Muscle layer of colon (tissue), 2 donors: Measurements from ENCODE around the gene SNAI1.
"Not testable (repeated sequence)": the region's sequence is repeated elsewhere in the genome, so short reads cannot be mapped to it uniquely, and the experiment has no call there.

Source experiments
- H3K27ac ChIP-seq: one replicate; pipeline ENCODE4 v1.7.0; 2013; ENCODE audit warnings: low read depth, mild to moderate bottlenecking, low read length, moderate library complexity
- H3K27me3 ChIP-seq, 2 donors: one replicate each; pipeline ENCODE4 v1.7.0; 2013; ENCODE audit warnings: low read length in 2 of 2, mild to moderate bottlenecking in 2 of 2; ENCODE audit not compliant: insufficient read depth in 2 of 2, control insufficient read depth in 1 of 2
- H3K36me3 ChIP-seq: one replicate; pipeline ENCODE4 v1.7.0; 2013; ENCODE audit warnings: mild to moderate bottlenecking, low read length; ENCODE audit not compliant: insufficient read depth
- H3K4me1 ChIP-seq: one replicate; pipeline ENCODE4 v1.7.0; 2013; ENCODE audit warnings: mild to moderate bottlenecking, low read length; ENCODE audit not compliant: insufficient read depth
- H3K4me3 ChIP-seq, 2 donors: one replicate each; pipeline ENCODE4 v1.7.0; 2013; ENCODE audit warnings: low read length in 2 of 2, low read depth in 1 of 2, mild to moderate bottlenecking in 1 of 2, moderate library complexity in 1 of 2
- H3K9ac ChIP-seq: one replicate; pipeline ENCODE4 v1.7.0; 2013; ENCODE audit warnings: low read length
- H3K9me3 ChIP-seq: one replicate; pipeline ENCODE4 v1.7.0; 2013; ENCODE audit warnings: mild to moderate bottlenecking, low read length
- donor health status: abdominal sarcoma.
- donor health status: Adenocarcinoma of cecum.

The SNAI1 gene

DNA sequence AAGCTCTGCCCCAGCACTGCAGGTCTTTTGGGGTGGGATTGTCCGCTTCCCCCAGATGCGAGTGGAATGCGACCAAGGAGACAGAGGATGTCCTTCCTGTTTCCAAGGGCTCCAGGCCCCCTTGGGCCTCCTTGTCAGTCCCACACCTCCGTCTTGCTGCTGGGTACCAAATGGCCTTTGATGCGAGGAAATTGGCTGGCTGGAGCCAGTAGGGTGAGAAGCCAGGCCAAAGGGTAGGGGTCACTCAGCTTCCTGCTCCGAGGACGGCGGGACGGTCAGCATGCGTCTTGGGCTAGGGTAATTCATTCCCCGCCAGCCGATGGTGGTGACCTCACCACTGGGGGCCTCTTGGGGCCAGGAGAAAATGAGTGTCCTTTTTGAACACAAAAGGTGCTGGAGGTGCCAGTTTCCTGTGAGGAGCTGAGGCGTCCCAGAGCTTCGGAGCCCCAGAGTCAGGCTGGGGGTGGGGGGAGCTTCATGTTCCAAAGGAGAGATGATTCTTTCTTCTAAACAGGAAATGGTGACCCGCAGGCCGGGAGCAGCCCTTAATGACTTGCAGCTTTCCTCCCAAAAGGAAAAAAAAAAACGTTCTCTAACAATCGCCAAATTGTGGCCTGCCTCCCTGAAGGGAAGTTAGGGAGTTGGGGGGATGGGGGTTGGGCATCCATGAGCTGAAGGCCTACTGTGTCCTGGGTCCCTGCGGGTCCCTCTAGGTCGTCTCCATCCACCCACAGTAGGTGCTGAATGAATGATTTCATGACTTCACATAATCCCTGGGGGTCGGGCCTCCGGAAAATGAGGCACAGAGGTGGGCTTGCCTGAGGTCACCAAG is 6.7 kb downstream of the SNAI1 start:
- Histone ChIP-seq H3K9me3 (no peaks in the 10 kb centered on the region), H3K9ac (no peak overlapping the region), H3K4me3 (peak overlapping the region in 1 of 2 donors; percentile 11), H3K27me3 (no peaks in the 10 kb centered on the region), H3K4me1 (peaks cover 47% of the 10 kb centered on the region), H3K36me3 (no peaks in the 10 kb centered on the region), H3K27ac (peak overlapping the region; percentile 42)

DNA sequence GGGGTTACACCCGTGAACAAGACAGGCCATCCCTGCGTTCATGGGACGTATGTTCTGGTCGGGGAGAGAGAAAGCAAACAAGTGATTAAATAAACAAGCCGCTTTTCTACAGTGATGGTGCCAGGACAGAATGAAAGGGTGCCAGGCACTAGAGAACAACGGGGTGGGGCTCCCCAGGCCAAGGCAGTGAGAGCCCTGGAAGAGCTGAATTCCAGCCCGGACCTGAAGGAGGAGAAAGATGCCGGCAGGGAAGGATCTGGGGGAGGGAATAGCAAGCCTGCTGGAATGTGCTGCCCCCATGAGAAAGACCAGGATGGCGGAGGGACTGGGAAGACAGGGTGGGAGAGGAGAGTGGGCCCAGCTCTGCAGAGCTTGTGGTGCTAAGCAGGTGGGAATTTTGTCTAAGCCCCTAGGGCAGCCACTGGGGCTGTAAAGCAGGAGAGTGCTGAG is 7.5 kb downstream of the SNAI1 start:
- Histone ChIP-seq H3K9ac (no peak overlapping the region), H3K27ac (peak overlapping the region; percentile 10), H3K9me3 (no peaks in the 10 kb centered on the region), H3K27me3 (no peaks in the 10 kb centered on the region), H3K36me3 (no peaks in the 10 kb centered on the region), H3K4me3 (peak overlapping the region in 1 of 2 donors; percentile 11), H3K4me1 (peaks cover 39% of the 10 kb centered on the region)

DNA sequence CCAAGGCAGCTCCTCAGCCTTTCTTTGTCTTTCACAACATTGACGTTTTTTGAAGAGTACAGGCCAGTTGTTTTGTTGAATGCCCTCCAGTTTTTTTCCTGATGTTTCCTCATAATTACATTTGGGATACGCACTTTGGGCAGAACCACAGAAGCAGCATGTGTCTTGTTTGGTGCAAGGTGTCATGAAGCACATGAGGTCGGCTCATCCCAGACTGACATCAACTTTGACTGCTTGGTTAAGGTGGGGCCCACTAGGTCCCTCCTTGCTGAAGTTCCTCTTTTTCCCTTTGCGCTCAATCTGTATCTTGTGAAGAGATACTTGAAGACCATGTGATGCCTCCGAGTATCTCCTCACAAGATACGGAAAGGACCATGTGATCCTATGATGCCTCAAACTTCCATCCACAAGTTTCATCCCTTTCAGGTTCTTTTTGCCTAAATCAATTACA is 10.5 kb downstream of the SNAI1 start:
- H3K36me3 ChIP-seq = no peaks in the 10 kb centered on the region
- H3K9ac ChIP-seq = no peak overlapping the region
- H3K9me3 ChIP-seq = no peaks in the 10 kb centered on the region
- peaks cover 23% of the 10 kb centered on the region for H3K4me1 ChIP-seq
- H3K4me3 ChIP-seq = no peak overlapping the region
- no peak overlapping the region for H3K27ac ChIP-seq
- no peaks in the 10 kb centered on the region for H3K27me3 ChIP-seq

DNA sequence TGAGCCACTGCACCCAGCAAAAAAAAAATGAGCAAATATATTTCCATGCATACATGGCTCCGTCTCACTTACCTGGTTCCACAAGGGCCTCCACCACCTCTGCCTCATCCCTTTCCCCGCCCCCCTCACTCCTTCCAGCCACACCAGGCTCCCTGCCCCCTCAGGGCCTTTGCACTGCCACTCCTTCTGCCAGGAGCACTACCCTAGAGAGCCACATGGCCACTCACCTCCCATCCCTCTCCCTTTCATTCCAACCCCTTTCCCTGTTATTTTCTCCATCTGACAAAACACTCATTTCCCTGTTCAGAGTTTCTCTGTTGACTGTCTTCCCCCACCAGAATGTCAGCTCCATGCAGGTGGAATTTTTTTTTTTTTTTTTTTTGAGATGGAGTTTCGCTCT is 12.8 kb downstream of the SNAI1 start:
- H3K4me3 ChIP-seq = no peak overlapping the region
- no peak overlapping the region for H3K9ac ChIP-seq
- no peaks in the 10 kb centered on the region for H3K36me3 ChIP-seq
- H3K4me1 ChIP-seq = peaks cover 1% of the 10 kb centered on the region
- no peak overlapping the region for H3K27ac ChIP-seq
- no peaks in the 10 kb centered on the region for H3K27me3 ChIP-seq
- no peaks in the 10 kb centered on the region for H3K9me3 ChIP-seq

DNA sequence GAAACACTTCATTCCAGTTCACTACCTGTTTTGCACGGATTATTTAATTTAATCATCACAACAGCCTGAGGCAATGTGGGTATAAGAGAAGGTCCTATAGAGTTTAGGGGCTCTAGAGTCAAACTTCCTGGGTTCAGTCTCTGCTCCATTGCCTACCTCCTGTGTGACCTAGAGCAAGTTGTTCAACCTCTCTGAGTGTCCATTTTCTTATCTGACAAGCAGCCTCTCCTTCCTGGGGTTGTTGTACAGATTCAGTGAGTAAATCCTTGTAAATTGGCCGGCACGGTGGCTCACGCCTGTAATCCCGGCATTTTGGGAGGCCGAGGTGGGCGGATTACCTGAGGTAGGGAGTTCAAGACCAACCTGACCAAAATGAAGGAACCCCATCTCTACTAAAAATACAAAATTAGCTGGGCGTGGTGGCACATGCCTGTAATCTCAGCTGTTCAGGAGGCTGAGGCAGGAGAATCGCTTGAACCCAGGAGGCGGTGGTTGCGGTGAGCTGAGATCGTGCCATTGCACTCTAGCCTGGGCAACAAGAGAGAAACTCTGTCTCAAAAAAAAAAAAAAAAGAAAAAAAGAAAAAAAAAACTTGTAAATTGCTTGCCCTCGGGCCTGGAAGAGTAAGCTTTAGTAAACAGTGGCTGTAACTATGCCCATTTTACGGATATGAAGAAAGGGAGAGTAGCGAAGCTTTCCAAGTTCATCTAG is 15.9 kb downstream of the SNAI1 start:
- not testable (repeated sequence) for H3K9ac ChIP-seq, H3K27ac ChIP-seq, H3K9me3 ChIP-seq, H3K4me3 ChIP-seq, H3K36me3 ChIP-seq, H3K27me3 ChIP-seq, H3K4me1 ChIP-seq

DNA sequence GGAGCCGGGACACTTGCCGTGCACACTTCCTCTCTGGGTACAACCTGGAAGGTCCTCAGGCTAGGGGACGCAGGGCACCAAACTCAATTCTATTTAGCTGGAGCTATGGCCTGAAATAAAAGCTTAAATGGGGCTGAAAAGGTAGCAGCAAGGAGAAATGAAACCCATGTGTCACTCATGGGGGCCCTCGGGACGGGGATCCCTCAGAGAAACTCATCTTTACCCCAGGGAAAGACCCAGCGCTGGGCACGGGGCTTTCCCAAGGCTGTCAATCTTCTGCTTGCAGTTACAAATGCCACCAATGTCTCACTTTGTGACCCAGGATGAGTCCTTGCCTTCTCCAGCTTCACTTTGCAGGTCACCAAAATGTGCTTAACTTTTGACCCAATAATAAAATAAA is 16.5 kb downstream of the SNAI1 start:
- Histone ChIP-seq H3K4me3 (no peak overlapping the region), H3K9me3 (no peaks in the 10 kb centered on the region)

DNA sequence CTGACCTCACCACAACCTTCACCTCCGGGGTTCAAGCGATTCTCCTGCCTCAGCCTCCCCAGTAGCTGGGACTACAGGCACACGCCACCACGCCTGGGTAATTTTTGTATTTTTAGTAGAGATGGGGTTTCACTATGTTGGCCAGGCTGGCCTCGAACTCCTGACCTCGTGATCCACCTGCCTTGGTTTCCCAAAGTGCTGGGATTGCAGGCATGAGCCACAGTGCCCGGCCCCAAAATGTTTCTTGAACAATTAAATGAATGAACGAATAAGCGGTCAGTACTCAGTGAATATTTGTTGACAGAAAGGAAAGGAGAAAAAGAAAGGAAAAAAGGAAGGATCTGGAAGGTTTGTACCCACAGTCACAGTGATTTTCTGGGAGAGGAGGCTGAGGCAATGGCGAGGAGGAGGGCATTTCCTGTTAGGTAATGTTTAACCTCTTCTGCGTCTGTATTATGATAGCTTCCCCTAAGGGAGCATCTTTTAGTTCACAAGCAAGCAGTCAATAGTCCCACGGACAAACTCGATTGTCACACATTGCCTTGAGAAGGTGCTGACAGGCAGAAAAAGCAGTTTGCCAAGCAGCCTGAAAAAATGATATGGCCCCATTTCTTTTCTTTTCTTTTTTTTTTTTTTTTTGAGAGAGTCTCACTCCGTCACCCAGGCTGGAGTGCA is 17.9 kb downstream of the SNAI1 start:
- not testable (repeated sequence) for H3K27me3 ChIP-seq, H3K9ac ChIP-seq, H3K27ac ChIP-seq, H3K4me3 ChIP-seq, H3K4me1 ChIP-seq, H3K9me3 ChIP-seq, H3K36me3 ChIP-seq

More for the DNA sequence above, 16.5 kb downstream of the SNAI1 start:
- Histone ChIP-seq H3K27ac (no peak overlapping the region), H3K9ac (no peak overlapping the region), H3K4me1 (no peaks in the 10 kb centered on the region), H3K27me3 (no peaks in the 10 kb centered on the region), H3K36me3 (no peaks in the 10 kb centered on the region)

DNA sequence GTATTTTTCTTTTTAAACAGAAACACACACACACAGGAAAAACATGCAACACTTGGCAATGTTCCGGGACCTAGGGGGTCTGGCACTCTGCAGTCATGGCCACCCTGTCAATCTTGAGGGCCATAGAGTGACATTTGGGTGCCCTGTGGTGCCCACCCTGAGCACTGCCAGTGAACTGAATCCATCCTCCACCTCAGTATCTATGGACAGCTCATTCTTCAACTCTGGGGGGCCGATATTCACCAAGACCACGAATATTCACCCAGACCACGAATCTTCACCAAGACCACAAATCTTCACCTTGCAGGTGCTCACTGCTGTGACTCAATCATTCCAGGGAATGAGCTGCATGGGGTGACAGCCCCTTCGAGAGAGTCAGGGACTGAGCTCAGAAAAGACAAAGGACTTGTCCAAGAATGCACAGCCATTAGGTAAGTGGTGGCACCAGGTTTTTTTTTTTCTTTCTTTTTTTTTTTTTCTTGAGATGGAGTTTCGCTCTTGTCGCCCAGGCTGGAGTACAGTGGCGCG is 19.1 kb downstream of the SNAI1 start:
- no peak overlapping the region for H3K4me3 ChIP-seq
- no peaks in the 10 kb centered on the region for H3K36me3 ChIP-seq
- no peak overlapping the region for H3K27ac ChIP-seq
- H3K9me3 ChIP-seq = no peaks in the 10 kb centered on the region
- H3K4me1 ChIP-seq = no peaks in the 10 kb centered on the region
- no peaks in the 10 kb centered on the region for H3K27me3 ChIP-seq
- no peak overlapping the region for H3K9ac ChIP-seq

DNA sequence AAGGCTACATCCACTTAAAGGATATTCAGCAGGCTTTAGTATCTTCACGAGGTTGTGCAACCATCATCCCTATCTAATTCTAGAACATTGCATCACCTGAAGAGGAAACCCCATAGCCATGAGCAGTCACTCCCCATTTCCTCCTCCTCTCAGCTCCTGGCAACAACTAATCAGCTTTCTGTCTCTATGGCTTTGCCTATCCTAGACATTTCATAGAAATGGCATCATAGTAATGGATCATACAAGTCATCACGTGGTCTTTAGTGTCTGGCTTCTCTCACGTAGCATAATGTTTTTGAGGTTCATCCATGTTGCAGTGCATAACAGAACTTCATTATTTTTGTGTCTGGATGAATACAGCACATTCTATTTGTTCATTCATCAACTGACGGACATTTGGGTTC is 20.5 kb downstream of the SNAI1 start:
- no peak overlapping the region for H3K9ac ChIP-seq
- no peaks in the 10 kb centered on the region for H3K27me3 ChIP-seq
- no peaks in the 10 kb centered on the region for H3K9me3 ChIP-seq
- H3K27ac ChIP-seq = no peak overlapping the region
- no peaks in the 10 kb centered on the region for H3K4me1 ChIP-seq
- H3K4me3 ChIP-seq = no peak overlapping the region
- H3K36me3 ChIP-seq = no peaks in the 10 kb centered on the region

DNA sequence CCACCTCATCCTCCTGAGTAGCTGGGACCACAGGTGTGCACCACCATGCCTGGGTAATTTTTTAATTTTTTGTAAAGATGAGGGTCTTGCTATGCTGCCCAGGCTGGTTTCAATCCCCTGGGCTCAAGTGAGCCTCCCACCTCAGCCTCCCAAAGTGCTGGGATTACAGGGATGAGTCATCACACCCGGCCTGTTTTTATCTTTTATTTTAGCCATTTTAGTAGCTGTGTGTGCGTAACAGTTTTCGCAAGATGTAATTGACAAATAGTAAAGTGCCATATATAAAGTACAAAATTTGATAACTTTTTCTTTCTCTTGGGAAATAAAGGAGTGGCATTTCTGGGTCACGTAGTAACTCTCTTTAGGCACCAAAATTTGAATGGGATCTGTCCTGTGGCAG is 21.4 kb downstream of the SNAI1 start:
- H3K4me3 ChIP-seq = no peak overlapping the region
- H3K36me3 ChIP-seq = no peaks in the 10 kb centered on the region
- no peak overlapping the region for H3K9ac ChIP-seq
- no peak overlapping the region for H3K27ac ChIP-seq
- H3K9me3 ChIP-seq = no peaks in the 10 kb centered on the region
- no peaks in the 10 kb centered on the region for H3K4me1 ChIP-seq
- no peaks in the 10 kb centered on the region for H3K27me3 ChIP-seq

DNA sequence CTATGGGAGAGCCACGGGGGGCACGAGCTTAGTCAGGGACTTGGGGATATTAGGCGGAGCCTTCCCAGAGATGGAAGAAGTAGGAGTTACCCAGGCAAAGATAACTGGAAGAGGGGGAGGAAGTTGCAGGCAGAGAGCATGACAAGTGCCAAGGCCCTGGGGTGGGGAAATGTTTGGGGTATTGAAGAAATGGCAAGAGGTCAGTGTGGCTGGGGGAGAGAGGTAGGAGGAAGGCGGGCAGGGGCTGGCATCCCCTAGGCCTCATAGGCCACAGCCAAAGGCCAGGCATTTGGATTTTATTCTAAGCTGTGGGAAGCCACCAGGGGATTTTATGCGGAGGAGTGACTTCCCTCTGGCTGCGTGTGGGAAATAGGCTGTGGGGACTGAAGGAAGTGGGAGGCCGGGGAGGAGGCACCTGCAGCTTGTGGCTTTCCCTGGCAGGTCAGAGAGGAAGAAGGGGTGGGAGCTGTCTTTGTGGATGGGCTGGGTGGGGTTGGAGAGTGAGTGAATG is 22.7 kb downstream of the SNAI1 start:
- H3K9me3 ChIP-seq = no peaks in the 10 kb centered on the region
- no peak overlapping the region for H3K4me3 ChIP-seq
- no peak overlapping the region for H3K27ac ChIP-seq
- H3K9ac ChIP-seq = no peak overlapping the region
- H3K36me3 ChIP-seq = no peaks in the 10 kb centered on the region
- H3K4me1 ChIP-seq = no peaks in the 10 kb centered on the region
- H3K27me3 ChIP-seq = no peaks in the 10 kb centered on the region
